H9 (cell line): ENCODE measurements around the gene ZNF346. TPM values are rescaled to one million over a fixed set of nuclear protein-coding genes. Genes with fewer than 3 reads are reported as not detected.

Source experiments
- DNase-seq: peaks from one replicate; pipeline ENCODE4 v3.0.0-alpha.2; 2017
- H2AFZ ChIP-seq: one replicate; pipeline ENCODE4 v1.6.1; 2013; ENCODE audit warnings: mild to moderate bottlenecking, low read length, control low read depth, moderate library complexity
- H2AK5ac ChIP-seq: 2 replicates; pipeline ENCODE4 v1.6.1; 2013; ENCODE audit warnings: low read length, control low read depth, mixed read lengths; ENCODE audit not compliant: insufficient read length
- H2BK120ac ChIP-seq: one replicate; pipeline ENCODE4 v1.6.1; 2013; ENCODE audit warnings: low read depth, mild to moderate bottlenecking, low read length, control low read depth, inconsistent platforms; ENCODE audit not compliant: poor library complexity, severe bottlenecking
- H2BK12ac ChIP-seq: 2 replicates; pipeline ENCODE4 v1.6.1; 2013; ENCODE audit warnings: low read length, control low read depth, mixed read lengths, low read depth; ENCODE audit not compliant: insufficient read length
- H2BK15ac ChIP-seq: 2 replicates; pipeline ENCODE4 v1.6.1; 2013; ENCODE audit warnings: low read depth, low read length, control low read depth
- H2BK20ac ChIP-seq: one replicate; pipeline ENCODE4 v1.6.1; 2013; ENCODE audit warnings: low read depth, mild to moderate bottlenecking, low read length, control low read depth, inconsistent platforms; ENCODE audit not compliant: poor library complexity, severe bottlenecking
- H2BK5ac ChIP-seq: 2 replicates; pipeline ENCODE4 v1.6.1; 2013; ENCODE audit warnings: low read length, control low read depth, mixed read lengths; ENCODE audit not compliant: insufficient read length
- H3K14ac ChIP-seq: 2 replicates; pipeline ENCODE4 v1.6.1; 2013; ENCODE audit warnings: low read length, control low read depth; ENCODE audit not compliant: insufficient read depth
- H3K18ac ChIP-seq: 2 replicates; pipeline ENCODE4 v1.6.1; 2013; ENCODE audit warnings: low read depth, mild to moderate bottlenecking, mixed read lengths, low read length, control low read depth; ENCODE audit not compliant: insufficient read length
- H3K23ac ChIP-seq: 2 replicates; pipeline ENCODE4 v1.6.1; 2013; ENCODE audit warnings: low read length, control low read depth, mixed read lengths, low read depth; ENCODE audit not compliant: insufficient read length
- H3K23me2 ChIP-seq: 2 replicates; pipeline ENCODE4 v1.6.1; 2013; ENCODE audit warnings: low read depth, mild to moderate bottlenecking, mixed read lengths, low read length, control low read depth; ENCODE audit not compliant: insufficient read length, poor library complexity, severe bottlenecking
- H3K27ac ChIP-seq: 2 replicates; pipeline ENCODE4 v1.5.1; 2013; ENCODE audit warnings: low read length, control low read depth, mixed read lengths, low read depth; ENCODE audit not compliant: insufficient read length
- H3K27me3 ChIP-seq: 2 replicates; pipeline ENCODE4 v1.6.1; 2013; ENCODE audit warnings: low read length, control low read depth, inconsistent platforms; ENCODE audit not compliant: insufficient read depth
- H3K4ac ChIP-seq: 2 replicates; pipeline ENCODE4 v1.6.1; 2013; ENCODE audit warnings: low read depth, mild to moderate bottlenecking, control low read depth, inconsistent platforms, low read length, moderate library complexity
- H3K4me1 ChIP-seq: 2 replicates; pipeline ENCODE4 v1.6.1; 2013; ENCODE audit warnings: low read length, control low read depth, inconsistent platforms; ENCODE audit not compliant: insufficient read depth
- H3K4me2 ChIP-seq: 2 replicates; pipeline ENCODE4 v1.6.1; 2013; ENCODE audit warnings: low read length, control low read depth, mixed read lengths; ENCODE audit not compliant: insufficient read length, insufficient read depth
- H3K56ac ChIP-seq: 2 replicates; pipeline ENCODE4 v1.6.1; 2013; ENCODE audit warnings: low read depth, mild to moderate bottlenecking, mixed read lengths, low read length, control low read depth; ENCODE audit not compliant: insufficient read length
- H3K79me1 ChIP-seq: 2 replicates; pipeline ENCODE4 v1.6.1; 2013; ENCODE audit warnings: low read depth, mild to moderate bottlenecking, moderate library complexity, low read length, control low read depth, inconsistent platforms; ENCODE audit not compliant: insufficient read depth, poor library complexity, severe bottlenecking
- H3K79me2 ChIP-seq: 2 replicates; pipeline ENCODE4 v1.6.1; 2013; ENCODE audit warnings: low read length, control low read depth, inconsistent platforms; ENCODE audit not compliant: insufficient read depth
- H3K9ac ChIP-seq: 2 replicates; pipeline ENCODE4 v1.6.1; 2013; ENCODE audit warnings: low read length, control low read depth, mixed read lengths; ENCODE audit not compliant: insufficient read length; ENCODE audit errors: extremely low read depth
- H3K9me3 ChIP-seq: one replicate; pipeline ENCODE4 v1.6.1; 2013; ENCODE audit warnings: low read depth, low read length, inconsistent platforms; ENCODE audit not compliant: control insufficient read depth
- H3T11ph ChIP-seq: one replicate; pipeline ENCODE4 v1.6.1; 2013; ENCODE audit warnings: mild to moderate bottlenecking, low read length, control low read depth, inconsistent platforms
- H4K20me1 ChIP-seq: one replicate; pipeline ENCODE4 v1.6.1; 2013; ENCODE audit not compliant: control insufficient read depth, insufficient read length, insufficient read depth
- H4K5ac ChIP-seq: 2 replicates; pipeline ENCODE4 v1.6.1; 2013; ENCODE audit warnings: low read depth, mild to moderate bottlenecking, mixed read lengths, low read length, control low read depth; ENCODE audit not compliant: insufficient read length
- H4K8ac ChIP-seq: replicated peaks from 2 replicates; pipeline ENCODE4 v1.6.1; 2013; ENCODE audit warnings: low read length, control low read depth, mixed read lengths, low read depth; ENCODE audit not compliant: insufficient read length
- H4K91ac ChIP-seq: 2 replicates; pipeline ENCODE4 v1.6.1; 2013; ENCODE audit warnings: low read depth, mild to moderate bottlenecking, moderate library complexity, mixed read lengths, low read length, control low read depth; ENCODE audit not compliant: insufficient read length
- H3K27ac Mint-ChIP-seq, 3 experiments: 2 replicates in 2 of 3; 3 replicates in 1 of 3; pipeline ENCODE4 v1.8.0; 2020 to 2021; ENCODE audit warnings: mixed read lengths in 3 of 3, mild to moderate bottlenecking in 1 of 3, moderate library complexity in 1 of 3
- H3K27me3 Mint-ChIP-seq: 2 replicates; pipeline ENCODE4 v1.8.0; 2021; ENCODE audit warnings: low read depth, mild to moderate bottlenecking, moderate library complexity, mixed read lengths
- H3K36me3 Mint-ChIP-seq, 3 experiments: 2 replicates in 2 of 3; 3 replicates in 1 of 3; pipeline ENCODE4 v1.8.0; 2020 to 2021; ENCODE audit warnings: low read depth in 3 of 3, mixed read lengths in 3 of 3; ENCODE audit not compliant: insufficient read depth in 1 of 3
- H3K4me1 Mint-ChIP-seq, 2 experiments: 2 replicates each; pipeline ENCODE4 v1.8.0; 2020; ENCODE audit warnings: mixed read lengths in 2 of 2
- H3K4me3 Mint-ChIP-seq, 2 experiments: 2 replicates in 1 of 2; 3 replicates in 1 of 2; pipeline ENCODE4 v1.8.0; 2020 to 2021; ENCODE audit warnings: mild to moderate bottlenecking in 2 of 2, mixed read lengths in 2 of 2, moderate library complexity in 1 of 2
- H3K9me3 Mint-ChIP-seq, 2 experiments: 2 replicates in 1 of 2; 3 replicates in 1 of 2; pipeline ENCODE4 v1.8.0; 2020; ENCODE audit warnings: mild to moderate bottlenecking in 2 of 2, mixed read lengths in 2 of 2, moderate library complexity in 1 of 2
- WGBS: extraction: QIAGEN DNeasy Blood & Tissue Kit; methylation state at CpG from one replicate; pipeline ENCODE4 v1.1.7; 2013; ENCODE audit warnings: missing lambda C conversion rate, low lambda C conversion rate, mixed read lengths; ENCODE audit not compliant: insufficient read length; ENCODE audit errors: extremely low coverage; 5-methylcytosine and 5-hydroxymethylcytosine counted together
- total RNA-seq: library from RNA; stranded (reverse); gene quantifications from 2 replicates; pipeline ENCODE4 v1.2.1, GENCODE V29; 2021
- TF ChIP-seq, protein P1 (sequence below): fragments of 200-600 bp; sonication (generic); conservative IDR thresholded peaks from 3 replicates; pipeline ENCODE4 v1.8.0; 2021; ENCODE audit warnings: antibody characterized with exemption, mild to moderate bottlenecking

Gene ZNF346
- total RNA-seq, 1 experiment from 2014 or later, result 22.7 TPM

GRCh38 chr5:177020033-177020432, 2.5 kb upstream of the ZNF346 start:
- Mint-ChIP-seq H3K9me3 (no peaks in the 10 kb centered on the region), H3K27ac (no peak overlapping the region), H3K27me3 (no peaks in the 10 kb centered on the region; the same call in 1 of the 2 replicates), H3K4me3 (no peak overlapping the region), H3K4me1 (peaks cover 13 to 18% of the 10 kb centered on the region in 2 experiments), H3K36me3 (peaks cover 4 to 8% (median 8%) of the 10 kb centered on the region in 3 experiments; a peak in 6 of 7 replicates)
- H2AK5ac ChIP-seq, result no peak overlapping the region
- H3K9ac ChIP-seq, result no peak overlapping the region
- TF ChIP-seq, protein P1, sequence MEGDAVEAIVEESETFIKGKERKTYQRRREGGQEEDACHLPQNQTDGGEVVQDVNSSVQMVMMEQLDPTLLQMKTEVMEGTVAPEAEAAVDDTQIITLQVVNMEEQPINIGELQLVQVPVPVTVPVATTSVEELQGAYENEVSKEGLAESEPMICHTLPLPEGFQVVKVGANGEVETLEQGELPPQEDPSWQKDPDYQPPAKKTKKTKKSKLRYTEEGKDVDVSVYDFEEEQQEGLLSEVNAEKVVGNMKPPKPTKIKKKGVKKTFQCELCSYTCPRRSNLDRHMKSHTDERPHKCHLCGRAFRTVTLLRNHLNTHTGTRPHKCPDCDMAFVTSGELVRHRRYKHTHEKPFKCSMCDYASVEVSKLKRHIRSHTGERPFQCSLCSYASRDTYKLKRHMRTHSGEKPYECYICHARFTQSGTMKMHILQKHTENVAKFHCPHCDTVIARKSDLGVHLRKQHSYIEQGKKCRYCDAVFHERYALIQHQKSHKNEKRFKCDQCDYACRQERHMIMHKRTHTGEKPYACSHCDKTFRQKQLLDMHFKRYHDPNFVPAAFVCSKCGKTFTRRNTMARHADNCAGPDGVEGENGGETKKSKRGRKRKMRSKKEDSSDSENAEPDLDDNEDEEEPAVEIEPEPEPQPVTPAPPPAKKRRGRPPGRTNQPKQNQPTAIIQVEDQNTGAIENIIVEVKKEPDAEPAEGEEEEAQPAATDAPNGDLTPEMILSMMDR, result no peak
- H3K4me2 ChIP-seq, result no peak overlapping the region
- no peak overlapping the region for H3K23ac ChIP-seq
- H4K91ac ChIP-seq, result no peak overlapping the region
- H4K5ac ChIP-seq, result no peak overlapping the region
- H3K56ac ChIP-seq, result no peak overlapping the region
- H2BK120ac ChIP-seq, result no peak overlapping the region
- H3K4ac ChIP-seq, result no peak overlapping the region
- no peak overlapping the region for H3K27ac ChIP-seq
- no peak overlapping the region for H4K8ac ChIP-seq
- no CpG with 5 or more reads among the region's 2 CpGs for WGBS
- no peak overlapping the region for H2BK20ac ChIP-seq
- H3K79me2 ChIP-seq, result no peaks in the 10 kb centered on the region
- H3K27me3 ChIP-seq, result no peaks in the 10 kb centered on the region
- no peak for DNase-seq
- no peak overlapping the region for H2BK12ac ChIP-seq
- H3K9me3 ChIP-seq, result no peaks in the 10 kb centered on the region
- peaks cover 12% of the 10 kb centered on the region for H3K23me2 ChIP-seq
- no peak overlapping the region for H2BK15ac ChIP-seq
- no peaks in the 10 kb centered on the region for H3K4me1 ChIP-seq
- no peaks in the 10 kb centered on the region for H4K20me1 ChIP-seq
- H3T11ph ChIP-seq, result no peak overlapping the region
- no peak overlapping the region for H3K18ac ChIP-seq
- no peak overlapping the region for H2AFZ ChIP-seq
- no peak overlapping the region for H2BK5ac ChIP-seq
- no peak overlapping the region for H3K14ac ChIP-seq
- no peaks in the 10 kb centered on the region for H3K79me1 ChIP-seq
